ENCODE measurements around the gene KLHDC10. TPM values are rescaled to one million over a fixed set of nuclear protein-coding genes. Genes with fewer than 3 reads are reported as not detected.

KLHDC10 gene
- polyA plus RNA-seq, 1 experiment: 29.7 TPM

- H3K4me3 ChIP-seq (ENCODE audit: low read depth, low read length): no peak overlapping the region
- TF ChIP-seq CTCF (IDR thresholded peaks at IDR 0.05; ENCODE audit: low read depth, low read length): no peak
- ChIA-PET CTCF (no interaction called here), POLR2A (interaction anchor here (0.6 kb wide), 1 partner anchor 10 kb away, joined by 5 read pairs; no protein-coding TSS in a partner anchor)
- no peaks in the 10 kb centered on the region for H3K9me3 ChIP-seq (ENCODE audit: control insufficient read depth, insufficient read depth, low read length)
- H3K27me3 ChIP-seq (ENCODE audit: control insufficient read depth, insufficient read depth, low read length): no peaks in the 10 kb centered on the region
- no peak overlapping the region for H3K27ac ChIP-seq (ENCODE audit: low read depth, low read length)
- DNase-seq (ENCODE audit: low read depth, low spot score): no peak
These were observed 45.9 kb upstream of the KLHDC10 start for GRCh38 chr7:130024390-130024789.

- TF ChIP-seq CTCF (IDR thresholded peaks at IDR 0.05; ENCODE audit: low read depth, low read length): no peak
- Histone ChIP-seq H3K27me3 (ENCODE audit: control insufficient read depth, insufficient read depth, low read length) (no peaks in the 10 kb centered on the region), H3K4me3 (ENCODE audit: low read depth, low read length) (no peak overlapping the region), H3K27ac (ENCODE audit: low read depth, low read length) (no peak overlapping the region), H3K9me3 (ENCODE audit: control insufficient read depth, insufficient read depth, low read length) (no peaks in the 10 kb centered on the region)
- CTCF ChIA-PET: no interaction called here
- no peak for DNase-seq (ENCODE audit: low read depth, low spot score)
- POLR2A ChIA-PET: no interaction called here
These were observed 37.6 kb upstream of the KLHDC10 start for GRCh38 chr7:130032698-130033097.

GRCh38 chr7:130037703-130038102 lies 32.6 kb upstream of the KLHDC10 start:
- POLR2A ChIA-PET: interaction anchor here (1.0 kb wide), 1 partner anchor 32 kb away, joined by 4 read pairs; the partner anchor contains the start of gene KLHDC10

GRCh38 chr7:130040576-130040975 lies 29.8 kb upstream of the KLHDC10 start:
- CTCF ChIA-PET: interaction anchor here (0.6 to 0.7 kb wide), 5 partner anchors 44 to 1049 kb away, joined by 3 to 9 read pairs (median 6); no protein-coding TSS in a partner anchor
- H3K27ac ChIP-seq (ENCODE audit: low read depth, low read length): no peak overlapping the region
- H3K9me3 ChIP-seq (ENCODE audit: control insufficient read depth, insufficient read depth, low read length): no peaks in the 10 kb centered on the region
- POLR2A ChIA-PET: no interaction called here
- H3K27me3 ChIP-seq (ENCODE audit: control insufficient read depth, insufficient read depth, low read length): no peaks in the 10 kb centered on the region
- DNase-seq (ENCODE audit: low read depth, low spot score): no peak
- no peak for TF ChIP-seq CTCF (IDR thresholded peaks at IDR 0.05; ENCODE audit: low read depth, low read length)
- no peak overlapping the region for H3K4me3 ChIP-seq (ENCODE audit: low read depth, low read length)

More at GRCh38 chr7:130037703-130038102, 32.6 kb upstream of the KLHDC10 start:
- no peak for DNase-seq (ENCODE audit: low read depth, low spot score)
- CTCF ChIA-PET: interaction anchor here (1.6 to 2.3 kb wide), 2 partner anchors 684 to 721 kb away, joined by 6 to 10 read pairs; no protein-coding TSS in a partner anchor
- H3K4me3 ChIP-seq (ENCODE audit: low read depth, low read length): no peak overlapping the region
- no peaks in the 10 kb centered on the region for H3K27me3 ChIP-seq (ENCODE audit: control insufficient read depth, insufficient read depth, low read length)
- H3K27ac ChIP-seq (ENCODE audit: low read depth, low read length): no peak overlapping the region
- peak; percentile 57 for TF ChIP-seq CTCF (IDR thresholded peaks at IDR 0.05; ENCODE audit: low read depth, low read length)
- H3K9me3 ChIP-seq (ENCODE audit: control insufficient read depth, insufficient read depth, low read length): no peaks in the 10 kb centered on the region

GRCh38 chr7:130047831-130048230 lies 22.5 kb upstream of the KLHDC10 start:
- TF ChIP-seq CTCF (IDR thresholded peaks at IDR 0.05; ENCODE audit: low read depth, low read length): no peak
- no peaks in the 10 kb centered on the region for H3K27me3 ChIP-seq (ENCODE audit: control insufficient read depth, insufficient read depth, low read length)
- no peak for DNase-seq (ENCODE audit: low read depth, low spot score)
- H3K9me3 ChIP-seq (ENCODE audit: control insufficient read depth, insufficient read depth, low read length): no peaks in the 10 kb centered on the region; the same call in 1 of the 2 replicates
- no peak overlapping the region for H3K4me3 ChIP-seq (ENCODE audit: low read depth, low read length)
- POLR2A ChIA-PET: interaction anchor here (0.7 kb wide), 2 partner anchors 18 to 711 kb away, joined by 7 to 8 read pairs; no protein-coding TSS in a partner anchor
- H3K27ac ChIP-seq (ENCODE audit: low read depth, low read length): no peak overlapping the region
- CTCF ChIA-PET: interaction anchor here (0.6 kb wide), 1 partner anchor 22 kb away, joined by 3 read pairs; no protein-coding TSS in a partner anchor
